PFSK-1 (cell line): ENCODE data around the gene GAMT.

Source experiments
- FOXP2 ChIP-seq: optimal IDR thresholded peaks from 2 replicates; pipeline ENCODE3; 2011; ENCODE audit warnings: borderline replicate concordance, control low read depth, inconsistent platforms; ENCODE audit not compliant: insufficient read depth; ENCODE audit errors: extremely low read length, extremely low read depth
- POLR2AphosphoS5 ChIP-seq: IDR thresholded peaks from 2 replicates; pipeline ENCODE4 v1.6.1; 2012; ENCODE audit warnings: low read depth, mild to moderate bottlenecking, control low read depth, low read length, moderate library complexity
- SIN3A ChIP-seq: IDR thresholded peaks from 2 replicates; pipeline ENCODE4 v1.6.1; 2012; ENCODE audit warnings: mild to moderate bottlenecking, low read length, moderate library complexity, borderline replicate concordance; ENCODE audit not compliant: insufficient read depth
- TAF1 ChIP-seq: IDR thresholded peaks from 2 replicates; pipeline ENCODE4 v1.6.1; 2012; ENCODE audit warnings: low read length, control low read depth, borderline replicate concordance; ENCODE audit not compliant: insufficient read depth
- TF ChIP-seq, protein P1 (sequence below), 2 experiments: IDR thresholded peaks; 2 replicates each; pipeline versions ENCODE4 v1.6.1 to v1.8.0; 2011 to 2012; ENCODE audit warnings: low read depth in 2 of 2, low read length in 2 of 2, control low read depth in 1 of 2, inconsistent platforms in 1 of 2, mild to moderate bottlenecking in 1 of 2, moderate library complexity in 1 of 2; ENCODE audit not compliant: insufficient read depth in 1 of 2

Gene GAMT

DNA sequence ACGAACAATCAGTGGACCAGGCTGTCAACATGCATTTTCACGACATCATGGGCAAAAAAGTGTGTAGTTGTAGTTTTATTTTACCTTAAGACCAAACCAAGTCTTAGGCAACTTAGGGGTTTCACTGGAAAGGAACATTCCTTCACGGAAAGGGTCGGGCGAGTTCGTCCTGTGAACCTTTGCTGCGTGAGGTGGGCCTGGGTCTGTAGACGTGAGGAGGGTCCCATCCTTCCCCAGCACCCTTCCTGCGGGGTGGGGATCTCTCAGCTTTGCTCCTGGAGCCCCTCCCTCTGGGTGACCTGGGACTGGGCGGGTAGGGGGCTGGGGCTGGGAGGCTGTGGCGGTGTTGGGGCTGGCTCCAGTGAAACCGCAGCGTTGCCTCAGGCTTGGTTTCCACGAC, 24.6 kb upstream of the GAMT start:
- TF ChIP-seq TAF1 (no peak), SIN3A (no peak), POLR2AphosphoS5 (no peak), FOXP2 (no peak)
- TF ChIP-seq, protein P1, sequence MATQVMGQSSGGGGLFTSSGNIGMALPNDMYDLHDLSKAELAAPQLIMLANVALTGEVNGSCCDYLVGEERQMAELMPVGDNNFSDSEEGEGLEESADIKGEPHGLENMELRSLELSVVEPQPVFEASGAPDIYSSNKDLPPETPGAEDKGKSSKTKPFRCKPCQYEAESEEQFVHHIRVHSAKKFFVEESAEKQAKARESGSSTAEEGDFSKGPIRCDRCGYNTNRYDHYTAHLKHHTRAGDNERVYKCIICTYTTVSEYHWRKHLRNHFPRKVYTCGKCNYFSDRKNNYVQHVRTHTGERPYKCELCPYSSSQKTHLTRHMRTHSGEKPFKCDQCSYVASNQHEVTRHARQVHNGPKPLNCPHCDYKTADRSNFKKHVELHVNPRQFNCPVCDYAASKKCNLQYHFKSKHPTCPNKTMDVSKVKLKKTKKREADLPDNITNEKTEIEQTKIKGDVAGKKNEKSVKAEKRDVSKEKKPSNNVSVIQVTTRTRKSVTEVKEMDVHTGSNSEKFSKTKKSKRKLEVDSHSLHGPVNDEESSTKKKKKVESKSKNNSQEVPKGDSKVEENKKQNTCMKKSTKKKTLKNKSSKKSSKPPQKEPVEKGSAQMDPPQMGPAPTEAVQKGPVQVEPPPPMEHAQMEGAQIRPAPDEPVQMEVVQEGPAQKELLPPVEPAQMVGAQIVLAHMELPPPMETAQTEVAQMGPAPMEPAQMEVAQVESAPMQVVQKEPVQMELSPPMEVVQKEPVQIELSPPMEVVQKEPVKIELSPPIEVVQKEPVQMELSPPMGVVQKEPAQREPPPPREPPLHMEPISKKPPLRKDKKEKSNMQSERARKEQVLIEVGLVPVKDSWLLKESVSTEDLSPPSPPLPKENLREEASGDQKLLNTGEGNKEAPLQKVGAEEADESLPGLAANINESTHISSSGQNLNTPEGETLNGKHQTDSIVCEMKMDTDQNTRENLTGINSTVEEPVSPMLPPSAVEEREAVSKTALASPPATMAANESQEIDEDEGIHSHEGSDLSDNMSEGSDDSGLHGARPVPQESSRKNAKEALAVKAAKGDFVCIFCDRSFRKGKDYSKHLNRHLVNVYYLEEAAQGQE (IDR thresholded peaks at IDR 0.05; ENCODE audit: insufficient read depth in 1 of 2, low read depth in 2 of 2, low read length in 2 of 2), result no peak

DNA sequence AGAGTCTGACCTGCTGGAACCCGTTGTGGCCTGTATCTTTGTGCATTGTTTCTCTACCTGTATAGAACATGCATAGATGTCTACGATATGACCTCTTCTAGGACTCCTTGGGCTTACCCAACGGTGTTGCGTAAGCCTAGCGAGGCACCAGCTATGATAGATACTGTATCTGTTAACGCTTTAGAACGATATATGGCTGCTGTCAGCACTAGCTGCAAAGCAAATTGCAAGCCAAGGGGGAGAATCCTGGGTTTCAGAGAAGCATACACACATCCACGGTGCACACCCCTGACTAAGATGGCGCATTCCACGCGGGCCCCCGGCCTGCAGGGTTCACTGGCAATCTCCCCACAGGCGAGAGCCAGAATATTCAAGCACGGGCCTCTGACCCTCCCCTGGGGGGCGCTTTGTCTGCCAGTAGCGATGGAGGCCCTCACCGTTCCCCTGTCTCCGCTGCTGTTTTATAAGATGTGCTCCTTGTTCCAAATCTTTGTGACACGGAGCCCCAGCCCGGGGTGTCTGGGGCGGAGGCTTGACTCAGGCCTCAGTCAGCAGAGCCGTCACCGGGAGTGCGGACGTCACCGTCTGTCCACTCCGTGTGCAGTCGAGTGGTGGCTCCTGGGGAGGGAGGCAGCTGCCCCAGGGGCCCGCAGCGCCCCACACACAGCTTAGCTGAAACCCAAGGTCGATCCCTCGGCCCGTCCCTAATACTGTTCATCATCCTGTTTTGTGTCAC, 23.9 kb upstream of the GAMT start:
- no peak for TF ChIP-seq FOXP2
- TF ChIP-seq, protein P1 (IDR thresholded peaks at IDR 0.05; ENCODE audit: insufficient read depth in 1 of 2, low read depth in 2 of 2, low read length in 2 of 2), result no peak

DNA sequence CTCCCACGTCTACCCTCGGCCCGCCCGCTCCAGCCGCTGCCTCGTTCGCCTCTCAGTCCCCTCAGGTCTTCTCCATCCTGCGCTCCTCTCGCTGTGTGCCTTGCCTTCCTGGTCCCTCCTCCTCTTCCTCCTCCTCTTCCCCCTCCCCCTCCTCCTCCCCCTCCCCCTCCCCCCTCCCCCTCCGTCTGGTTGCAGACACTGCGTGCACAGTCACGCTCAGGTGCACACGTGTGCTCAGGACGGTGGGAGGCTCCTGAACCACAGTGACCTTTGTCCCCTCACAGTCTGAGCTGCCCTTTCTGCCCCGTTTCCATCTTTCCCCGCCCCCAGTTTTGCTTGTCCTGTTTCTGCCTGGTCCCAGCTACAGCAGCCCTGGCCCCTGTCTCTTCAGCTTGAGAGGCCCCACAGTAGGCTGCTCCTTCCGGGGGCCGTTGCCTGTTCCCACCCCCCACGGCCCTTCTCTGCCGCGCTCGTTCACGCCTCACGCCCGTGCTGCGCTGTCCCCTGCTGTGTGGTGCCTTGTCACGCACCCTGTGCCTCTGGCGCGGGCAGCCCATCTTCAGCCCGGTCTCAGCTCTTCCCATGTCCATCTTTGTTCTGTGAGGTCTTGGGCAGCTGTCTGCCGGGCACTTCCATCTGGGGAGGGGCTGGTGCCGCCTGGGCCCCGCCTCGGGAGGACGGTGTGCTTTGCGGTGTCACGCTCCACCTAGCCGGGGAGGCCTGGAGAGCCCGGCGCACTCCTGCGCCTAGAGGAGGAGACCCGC, 23.0 kb upstream of the GAMT start:
- peak; percentile 37 for TF ChIP-seq FOXP2
- TF ChIP-seq, protein P1 (IDR thresholded peaks at IDR 0.05; ENCODE audit: insufficient read depth in 1 of 2, low read depth in 2 of 2, low read length in 2 of 2), result no peak

DNA sequence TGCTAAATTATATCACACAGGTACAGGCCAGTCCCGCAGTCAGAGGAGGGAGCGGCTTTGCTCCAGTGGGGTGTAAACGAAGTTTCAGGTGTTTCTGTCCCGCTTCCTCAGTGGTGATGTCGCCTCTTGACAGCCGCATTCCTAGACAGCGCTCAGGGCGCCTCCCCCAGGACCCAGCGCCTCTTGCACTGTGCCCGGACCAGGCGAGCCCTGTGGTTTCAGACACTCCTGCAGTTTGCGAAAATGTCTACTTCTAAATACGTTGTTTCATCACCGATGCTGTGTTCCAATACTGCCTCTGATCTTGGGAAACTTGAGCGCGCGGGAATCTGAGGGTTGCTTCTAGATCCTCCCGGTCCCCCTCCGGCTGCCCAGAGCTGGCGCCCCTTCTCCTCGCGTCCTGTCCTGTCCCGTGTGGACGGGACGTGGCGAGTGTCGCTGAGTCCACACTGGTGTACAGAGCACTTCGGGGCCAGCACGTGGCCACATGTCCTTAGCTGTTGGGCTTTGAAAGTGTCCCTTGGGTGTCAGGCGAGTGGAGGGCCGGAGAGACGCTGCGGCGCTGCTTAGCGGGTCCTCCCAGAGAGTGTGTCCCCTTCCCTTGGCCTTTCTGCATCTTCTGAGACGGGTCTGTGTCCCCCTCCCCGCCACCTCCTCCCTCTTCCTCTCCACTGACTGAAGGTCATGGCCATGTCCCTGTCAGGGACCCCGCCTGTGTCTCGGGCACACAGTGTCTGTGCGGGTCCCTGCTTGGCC, 22.3 kb upstream of the GAMT start:
- TF ChIP-seq POLR2AphosphoS5 (no peak), TAF1 (no peak), SIN3A (no peak), FOXP2 (no peak)
- TF ChIP-seq, protein P1 (IDR thresholded peaks at IDR 0.05; ENCODE audit: insufficient read depth in 1 of 2, low read depth in 2 of 2, low read length in 2 of 2), result no peak
